ENCODE measurements around the gene C1QL3. TPM values are rescaled to one million over a fixed set of nuclear protein-coding genes. Genes with fewer than 3 reads are reported as not detected.

C1QL3 gene
- total and polyA plus RNA-seq, 9 donors = 0.07 to 0.11 TPM; not detected in 7

DNA sequence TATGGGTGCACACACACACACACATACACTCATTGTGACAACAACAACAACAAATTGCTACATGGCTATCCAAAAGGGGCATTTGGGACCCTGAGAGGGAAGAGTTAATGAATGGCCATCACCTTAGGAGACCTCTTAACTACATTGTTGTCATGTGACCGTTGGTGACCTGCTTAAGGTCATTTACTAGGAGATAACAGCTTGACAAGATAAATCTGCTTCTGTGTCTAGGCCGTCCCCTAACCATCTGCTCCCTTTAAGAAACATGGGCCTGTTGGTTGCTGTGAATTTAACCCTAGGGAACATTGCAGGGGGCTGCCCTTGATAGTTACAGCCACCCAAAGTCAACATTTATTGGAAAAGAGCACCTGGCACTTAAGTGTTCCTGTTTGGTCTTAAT, 29.7 kb downstream of the C1QL3 start:
- TF ChIP-seq, protein P1, sequence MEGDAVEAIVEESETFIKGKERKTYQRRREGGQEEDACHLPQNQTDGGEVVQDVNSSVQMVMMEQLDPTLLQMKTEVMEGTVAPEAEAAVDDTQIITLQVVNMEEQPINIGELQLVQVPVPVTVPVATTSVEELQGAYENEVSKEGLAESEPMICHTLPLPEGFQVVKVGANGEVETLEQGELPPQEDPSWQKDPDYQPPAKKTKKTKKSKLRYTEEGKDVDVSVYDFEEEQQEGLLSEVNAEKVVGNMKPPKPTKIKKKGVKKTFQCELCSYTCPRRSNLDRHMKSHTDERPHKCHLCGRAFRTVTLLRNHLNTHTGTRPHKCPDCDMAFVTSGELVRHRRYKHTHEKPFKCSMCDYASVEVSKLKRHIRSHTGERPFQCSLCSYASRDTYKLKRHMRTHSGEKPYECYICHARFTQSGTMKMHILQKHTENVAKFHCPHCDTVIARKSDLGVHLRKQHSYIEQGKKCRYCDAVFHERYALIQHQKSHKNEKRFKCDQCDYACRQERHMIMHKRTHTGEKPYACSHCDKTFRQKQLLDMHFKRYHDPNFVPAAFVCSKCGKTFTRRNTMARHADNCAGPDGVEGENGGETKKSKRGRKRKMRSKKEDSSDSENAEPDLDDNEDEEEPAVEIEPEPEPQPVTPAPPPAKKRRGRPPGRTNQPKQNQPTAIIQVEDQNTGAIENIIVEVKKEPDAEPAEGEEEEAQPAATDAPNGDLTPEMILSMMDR (IDR thresholded peaks at IDR 0.05) = no peak
- no peak for TF ChIP-seq POLR2A (IDR thresholded peaks at IDR 0.05)
- TF ChIP-seq EP300 (IDR thresholded peaks at IDR 0.05) = no peak
- H3K4me3 ChIP-seq = no peak overlapping the region
- H3K4me1 ChIP-seq (ENCODE audit: insufficient read depth) = no peaks in the 10 kb centered on the region
- no peaks in the 10 kb centered on the region for H3K9me3 ChIP-seq
- WGBS, 3 donors = 19 to 36% (median 27%) methylated on average over 2 of the region's 2 CpGs
- intact Hi-C loops (cut with DNase I) = no loop called here
- H3K27me3 ChIP-seq = no peaks in the 10 kb centered on the region
- DNase-seq = no peak
- no peak overlapping the region for H3K27ac ChIP-seq
- H3K36me3 ChIP-seq = no peaks in the 10 kb centered on the region

DNA sequence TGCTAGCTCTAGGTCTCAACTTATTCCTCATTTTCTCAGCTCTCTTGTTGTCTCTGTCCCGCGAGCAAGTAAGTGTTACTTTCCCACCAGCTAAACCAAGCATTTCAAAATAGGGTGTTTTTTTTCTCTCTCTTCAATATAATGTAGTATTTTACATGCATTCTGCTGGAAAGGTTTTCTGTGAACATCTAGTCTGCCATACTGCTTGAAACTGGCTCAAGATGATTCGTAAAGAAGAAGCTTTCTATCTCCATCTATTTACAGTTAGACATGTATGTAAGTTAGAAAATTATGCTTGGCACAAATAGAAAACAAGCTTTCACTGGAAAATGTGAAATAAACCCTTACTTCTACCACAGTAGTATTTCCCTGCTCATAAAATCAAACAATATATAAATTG, 31.2 kb downstream of the C1QL3 start:
- Histone ChIP-seq H3K9me3 (no peaks in the 10 kb centered on the region), H3K27me3 (no peaks in the 10 kb centered on the region), H3K27ac (no peak overlapping the region), H3K36me3 (no peaks in the 10 kb centered on the region), H3K4me1 (ENCODE audit: insufficient read depth) (no peaks in the 10 kb centered on the region), H3K4me3 (no peak overlapping the region)
- WGBS, 3 donors = 92 to 94% (median 92%) methylated on average over 3 of the region's 3 CpGs
- intact Hi-C loops (cut with DNase I) = no loop called here
- DNase-seq = no peak
- TF ChIP-seq EP300 (IDR thresholded peaks at IDR 0.05) (no peak), POLR2A (IDR thresholded peaks at IDR 0.05) (no peak)
- TF ChIP-seq, protein P1 (IDR thresholded peaks at IDR 0.05) = no peak

DNA sequence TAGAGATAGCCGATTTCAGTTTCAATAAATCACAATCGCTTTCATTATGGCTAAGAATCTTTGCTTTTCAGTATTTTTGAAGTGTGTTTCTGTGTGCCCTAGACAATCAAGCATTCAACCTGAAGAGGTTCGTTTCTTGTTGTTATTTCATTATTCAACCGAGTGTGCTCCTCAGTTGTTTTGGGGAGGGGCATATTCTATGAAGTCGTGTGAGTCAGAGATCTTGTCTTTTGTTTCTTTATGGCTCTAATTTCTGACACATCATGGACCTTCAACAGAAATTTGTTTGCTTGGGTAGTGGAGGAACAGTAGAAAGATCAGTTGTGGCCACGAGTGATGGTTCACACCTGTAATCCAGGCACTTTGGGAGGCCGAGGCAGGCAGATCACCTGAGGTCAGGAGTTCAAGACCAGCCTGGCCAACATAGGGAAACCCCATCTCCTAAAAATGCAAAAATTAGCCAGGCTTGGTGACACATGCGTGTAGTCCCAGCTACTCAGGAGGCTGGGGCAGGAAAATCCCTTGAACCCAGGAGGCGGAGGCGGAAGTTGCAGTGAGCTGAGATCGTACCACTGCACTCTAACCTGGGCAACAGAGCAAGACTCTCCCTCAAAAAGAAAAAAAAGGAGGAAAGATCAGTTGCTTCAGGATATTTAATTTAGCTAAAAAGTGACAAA, 38.3 kb downstream of the C1QL3 start:
- H3K27me3 ChIP-seq = no peaks in the 10 kb centered on the region
- TF ChIP-seq POLR2A (IDR thresholded peaks at IDR 0.05) (no peak), EP300 (IDR thresholded peaks at IDR 0.05) (no peak)
- TF ChIP-seq, protein P1 (IDR thresholded peaks at IDR 0.05) = no peak
- H3K4me3 ChIP-seq = no peak overlapping the region
- H3K4me1 ChIP-seq (ENCODE audit: insufficient read depth) = no peaks in the 10 kb centered on the region
- H3K27ac ChIP-seq = no peak overlapping the region
- H3K36me3 ChIP-seq = no peaks in the 10 kb centered on the region
- H3K9me3 ChIP-seq = no peaks in the 10 kb centered on the region
- no peak for DNase-seq
- intact Hi-C loops (cut with DNase I) = no loop called here
- WGBS, 3 donors = 86 to 88% (median 87%) methylated on average over 11 of the region's 11 CpGs

DNA sequence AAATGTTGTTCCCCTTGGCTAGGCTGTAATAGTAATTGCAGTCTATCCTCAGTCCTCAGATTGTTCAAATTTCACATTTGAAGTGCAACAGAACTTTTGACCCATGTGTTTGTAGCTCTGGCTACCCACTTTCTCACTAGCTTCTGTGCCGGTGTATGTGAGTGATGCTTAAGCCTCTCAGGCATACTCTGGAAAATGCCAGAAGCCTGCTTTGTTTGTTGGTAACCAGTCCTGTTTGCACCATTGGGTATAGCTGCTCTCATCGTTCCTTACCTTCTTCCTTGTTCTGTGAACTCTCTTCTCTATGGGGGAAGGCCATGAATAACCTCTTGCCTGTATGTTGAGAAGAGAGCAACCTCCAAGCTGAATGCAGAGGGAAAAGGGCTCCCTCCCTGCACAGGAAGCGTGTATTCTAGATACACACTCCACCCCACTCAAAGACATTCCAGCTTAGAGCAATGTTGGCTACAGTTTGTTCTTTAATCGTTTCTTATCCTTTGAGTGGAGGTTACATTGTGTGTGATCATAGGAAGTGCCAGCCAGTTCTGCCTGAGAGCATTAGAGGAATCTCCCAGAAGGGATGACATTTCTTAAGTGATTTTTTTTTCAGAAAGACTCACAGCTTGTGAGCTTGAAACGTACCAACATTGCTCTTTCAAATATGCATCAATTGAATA, 40.5 kb downstream of the C1QL3 start:
- DNase-seq = no peak
- H3K9me3 ChIP-seq = no peaks in the 10 kb centered on the region
- no peak overlapping the region for H3K27ac ChIP-seq
- H3K4me3 ChIP-seq = no peak overlapping the region
- H3K27me3 ChIP-seq = no peaks in the 10 kb centered on the region
- no peaks in the 10 kb centered on the region for H3K36me3 ChIP-seq
- no peaks in the 10 kb centered on the region for H3K4me1 ChIP-seq (ENCODE audit: insufficient read depth)
- TF ChIP-seq, protein P1 (IDR thresholded peaks at IDR 0.05) = no peak
- no peak for TF ChIP-seq EP300 (IDR thresholded peaks at IDR 0.05)
- TF ChIP-seq POLR2A (IDR thresholded peaks at IDR 0.05) = no peak
- intact Hi-C loops (cut with DNase I) = no loop called here
- WGBS, 3 donors = 56 to 69% (median 66%) methylated on average over 5 of the region's 5 CpGs

All from ovary (tissue), 9 donors.